ENCODE results near the gene HOXA2.

The HOXA2 gene

DNA sequence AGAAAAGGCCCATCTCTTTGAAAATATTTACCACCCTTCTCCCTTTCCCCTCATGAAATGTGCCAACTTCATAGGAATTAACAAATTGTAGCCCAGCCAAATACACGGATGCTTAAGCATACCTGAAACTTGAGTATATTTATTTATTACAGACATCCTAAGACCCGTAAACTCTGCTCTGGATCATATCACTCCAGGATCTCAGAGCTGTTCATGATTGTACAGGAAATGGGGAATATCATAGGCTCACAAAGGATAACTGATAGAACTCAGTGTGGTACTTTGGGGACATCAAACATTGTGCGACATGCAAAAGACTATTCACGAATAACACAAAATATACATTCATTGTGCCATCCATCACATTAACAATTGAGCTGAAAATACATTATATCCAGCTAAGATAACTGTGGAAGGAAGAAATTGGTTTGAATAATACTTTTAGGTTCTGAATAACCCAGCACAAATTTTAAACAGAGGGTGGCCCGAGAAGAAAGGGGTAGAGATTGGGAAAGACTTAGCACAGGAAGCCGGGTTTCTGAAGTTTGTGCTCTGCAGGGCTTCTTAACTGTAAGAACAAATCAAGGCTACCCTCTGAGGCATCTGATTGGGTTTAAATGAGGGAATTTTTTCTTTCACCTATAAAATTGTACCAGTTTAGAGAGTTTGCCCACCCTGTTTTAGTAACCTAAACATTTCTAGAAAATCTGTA lies 9.1 kb downstream of the HOXA2 start:
- Histone ChIP-seq H3K27ac (ENCODE audit: low read depth, low read length) (no peak overlapping the region), H3K9me3 (ENCODE audit: insufficient read depth, low read length) (no peaks in the 10 kb centered on the region), H3K27me3 (ENCODE audit: low read length) (no peaks in the 10 kb centered on the region), H3K4me2 (ENCODE audit: low read depth, low read length, poor library complexity, severe bottlenecking) (no peak overlapping the region), H2AFZ (ENCODE audit: low read depth, low read length, severe bottlenecking) (no peak overlapping the region), H4K20me1 (ENCODE audit: low read depth, low read length) (no peaks in the 10 kb centered on the region), H3K4me3 (ENCODE audit: insufficient read depth, low read length, poor library complexity, severe bottlenecking) (no peak overlapping the region), H3K9ac (ENCODE audit: low read length) (no peak overlapping the region), H3F3A (ENCODE audit: insufficient read depth) (0 out of 2 replicates have a peak, but pooled peaks cover 5% of the 10 kb centered on the region), H3K79me2 (ENCODE audit: insufficient read depth, low read length) (peaks cover 18% of the 10 kb centered on the region), H3K36me3 (ENCODE audit: low read length) (no peaks in the 10 kb centered on the region), H3K9me2 (replicated peaks; ENCODE audit: insufficient read depth, low read length) (no peaks in the 10 kb centered on the region)
- TF ChIP-seq, protein P1, sequence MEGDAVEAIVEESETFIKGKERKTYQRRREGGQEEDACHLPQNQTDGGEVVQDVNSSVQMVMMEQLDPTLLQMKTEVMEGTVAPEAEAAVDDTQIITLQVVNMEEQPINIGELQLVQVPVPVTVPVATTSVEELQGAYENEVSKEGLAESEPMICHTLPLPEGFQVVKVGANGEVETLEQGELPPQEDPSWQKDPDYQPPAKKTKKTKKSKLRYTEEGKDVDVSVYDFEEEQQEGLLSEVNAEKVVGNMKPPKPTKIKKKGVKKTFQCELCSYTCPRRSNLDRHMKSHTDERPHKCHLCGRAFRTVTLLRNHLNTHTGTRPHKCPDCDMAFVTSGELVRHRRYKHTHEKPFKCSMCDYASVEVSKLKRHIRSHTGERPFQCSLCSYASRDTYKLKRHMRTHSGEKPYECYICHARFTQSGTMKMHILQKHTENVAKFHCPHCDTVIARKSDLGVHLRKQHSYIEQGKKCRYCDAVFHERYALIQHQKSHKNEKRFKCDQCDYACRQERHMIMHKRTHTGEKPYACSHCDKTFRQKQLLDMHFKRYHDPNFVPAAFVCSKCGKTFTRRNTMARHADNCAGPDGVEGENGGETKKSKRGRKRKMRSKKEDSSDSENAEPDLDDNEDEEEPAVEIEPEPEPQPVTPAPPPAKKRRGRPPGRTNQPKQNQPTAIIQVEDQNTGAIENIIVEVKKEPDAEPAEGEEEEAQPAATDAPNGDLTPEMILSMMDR (IDR thresholded peaks at IDR 0.05; ENCODE audit: insufficient read depth, low read length, poor library complexity, severe bottlenecking): no peak
- no peak for TF ChIP-seq EZH2phosphoT487 (conservative IDR thresholded peaks at IDR 0.05; ENCODE audit: low read length)

DNA sequence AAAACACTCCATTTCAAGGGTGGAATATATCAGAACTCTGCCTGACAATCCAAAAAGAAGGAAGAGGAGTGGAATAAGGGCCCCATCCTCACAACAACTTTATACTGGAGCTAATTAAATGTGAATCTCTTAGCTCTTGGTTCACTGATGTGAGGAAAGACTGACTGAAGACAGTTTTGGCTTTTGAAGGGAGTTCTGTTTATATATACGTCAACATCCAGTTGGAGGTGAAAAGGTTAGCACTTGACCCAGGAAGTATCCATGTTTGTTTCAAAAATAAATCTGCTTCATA lies 9.7 kb downstream of the HOXA2 start:
- Histone ChIP-seq H3K36me3 (ENCODE audit: low read length) (no peaks in the 10 kb centered on the region), H3K4me3 (ENCODE audit: insufficient read depth, low read length, poor library complexity, severe bottlenecking) (no peak overlapping the region), H2AFZ (ENCODE audit: low read depth, low read length, severe bottlenecking) (no peak overlapping the region), H3K27me3 (ENCODE audit: low read length) (no peaks in the 10 kb centered on the region), H3K9ac (ENCODE audit: low read length) (no peak overlapping the region), H3K27ac (ENCODE audit: low read depth, low read length) (no peak overlapping the region), H3K9me2 (replicated peaks; ENCODE audit: insufficient read depth, low read length) (no peaks in the 10 kb centered on the region), H3K79me2 (ENCODE audit: insufficient read depth, low read length) (peaks cover 17% of the 10 kb centered on the region), H3F3A (ENCODE audit: insufficient read depth) (0 out of 2 replicates have a peak, but pooled peaks cover 5% of the 10 kb centered on the region), H4K20me1 (ENCODE audit: low read depth, low read length) (no peaks in the 10 kb centered on the region), H3K9me3 (ENCODE audit: insufficient read depth, low read length) (no peaks in the 10 kb centered on the region), H3K4me2 (ENCODE audit: low read depth, low read length, poor library complexity, severe bottlenecking) (no peak overlapping the region)
- no peak for TF ChIP-seq EZH2phosphoT487 (conservative IDR thresholded peaks at IDR 0.05; ENCODE audit: low read length)
- TF ChIP-seq, protein P1 (IDR thresholded peaks at IDR 0.05; ENCODE audit: insufficient read depth, low read length, poor library complexity, severe bottlenecking): no peak

DNA sequence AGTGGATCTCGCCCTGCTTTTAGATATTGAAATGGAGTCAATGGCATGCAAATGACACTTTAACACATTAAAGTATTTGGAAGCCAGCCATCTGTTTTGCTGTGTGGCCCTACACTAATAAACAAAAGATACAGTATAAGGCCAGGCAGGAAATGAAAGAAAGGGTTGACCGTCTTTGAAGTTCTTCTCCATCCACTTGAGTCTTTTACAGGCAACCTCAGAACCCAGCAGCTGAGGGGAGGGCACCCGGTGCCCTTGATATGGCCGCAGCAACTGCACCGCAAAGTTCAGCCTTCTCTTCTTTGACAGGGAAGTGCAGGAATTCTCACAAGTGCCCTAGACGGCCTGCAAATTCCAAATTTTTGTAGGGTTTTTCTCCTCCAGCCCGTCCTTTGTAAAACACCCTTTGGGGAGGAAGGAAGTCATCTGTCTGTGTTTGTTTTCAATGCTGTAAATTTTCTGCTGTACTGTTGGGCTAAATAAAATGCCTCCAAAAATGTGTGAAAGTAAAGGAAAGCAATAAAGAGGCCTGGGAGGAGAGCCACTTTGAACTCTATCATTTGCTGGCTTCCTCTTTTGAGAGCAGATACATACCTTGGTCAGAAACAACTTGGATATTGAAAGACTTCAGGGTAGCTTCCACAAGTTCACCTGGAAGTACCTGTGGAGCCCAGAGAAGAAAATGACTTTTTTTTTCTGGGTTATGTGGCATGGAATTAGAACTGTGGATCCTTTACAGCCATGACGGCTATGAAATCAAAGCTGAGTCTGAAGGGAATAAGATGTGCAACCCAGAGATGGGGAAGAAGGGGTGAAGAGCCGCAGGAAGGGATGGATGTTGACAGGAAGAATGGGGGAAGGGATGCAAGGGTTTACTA lies 10.3 kb downstream of the HOXA2 start:
- Histone ChIP-seq H4K20me1 (ENCODE audit: low read depth, low read length) (no peaks in the 10 kb centered on the region), H3K27ac (ENCODE audit: low read depth, low read length) (no peak overlapping the region), H2AFZ (ENCODE audit: low read depth, low read length, severe bottlenecking) (no peak overlapping the region), H3K9ac (ENCODE audit: low read length) (no peak overlapping the region), H3K4me2 (ENCODE audit: low read depth, low read length, poor library complexity, severe bottlenecking) (no peak overlapping the region), H3K4me3 (ENCODE audit: insufficient read depth, low read length, poor library complexity, severe bottlenecking) (no peak overlapping the region), H3F3A (ENCODE audit: insufficient read depth) (0 out of 2 replicates have a peak, but pooled peaks cover 2% of the 10 kb centered on the region), H3K9me3 (ENCODE audit: insufficient read depth, low read length) (no peaks in the 10 kb centered on the region), H3K9me2 (replicated peaks; ENCODE audit: insufficient read depth, low read length) (no peaks in the 10 kb centered on the region), H3K36me3 (ENCODE audit: low read length) (no peaks in the 10 kb centered on the region), H3K27me3 (ENCODE audit: low read length) (no peaks in the 10 kb centered on the region), H3K79me2 (ENCODE audit: insufficient read depth, low read length) (peaks cover 11% of the 10 kb centered on the region)
- TF ChIP-seq, protein P1 (IDR thresholded peaks at IDR 0.05; ENCODE audit: insufficient read depth, low read length, poor library complexity, severe bottlenecking): no peak
- TF ChIP-seq EZH2phosphoT487 (conservative IDR thresholded peaks at IDR 0.05; ENCODE audit: low read length): no peak

All from SU-DHL-6 (cell line).